CD4-positive, alpha-beta T cell treated with Interleukin-1 beta for 1 hour (primary cell): Measurements from ENCODE around the gene TOM1L2.
A peak's percentile ranks its signal among the peaks of the same experiment; 100 is the strongest.

Experiments used
- DNase-seq, 2 donors: peaks; one replicate each; pipeline ENCODE4 v3.0.0-alpha.2; 2020 to 2022

Gene TOM1L2

DNA sequence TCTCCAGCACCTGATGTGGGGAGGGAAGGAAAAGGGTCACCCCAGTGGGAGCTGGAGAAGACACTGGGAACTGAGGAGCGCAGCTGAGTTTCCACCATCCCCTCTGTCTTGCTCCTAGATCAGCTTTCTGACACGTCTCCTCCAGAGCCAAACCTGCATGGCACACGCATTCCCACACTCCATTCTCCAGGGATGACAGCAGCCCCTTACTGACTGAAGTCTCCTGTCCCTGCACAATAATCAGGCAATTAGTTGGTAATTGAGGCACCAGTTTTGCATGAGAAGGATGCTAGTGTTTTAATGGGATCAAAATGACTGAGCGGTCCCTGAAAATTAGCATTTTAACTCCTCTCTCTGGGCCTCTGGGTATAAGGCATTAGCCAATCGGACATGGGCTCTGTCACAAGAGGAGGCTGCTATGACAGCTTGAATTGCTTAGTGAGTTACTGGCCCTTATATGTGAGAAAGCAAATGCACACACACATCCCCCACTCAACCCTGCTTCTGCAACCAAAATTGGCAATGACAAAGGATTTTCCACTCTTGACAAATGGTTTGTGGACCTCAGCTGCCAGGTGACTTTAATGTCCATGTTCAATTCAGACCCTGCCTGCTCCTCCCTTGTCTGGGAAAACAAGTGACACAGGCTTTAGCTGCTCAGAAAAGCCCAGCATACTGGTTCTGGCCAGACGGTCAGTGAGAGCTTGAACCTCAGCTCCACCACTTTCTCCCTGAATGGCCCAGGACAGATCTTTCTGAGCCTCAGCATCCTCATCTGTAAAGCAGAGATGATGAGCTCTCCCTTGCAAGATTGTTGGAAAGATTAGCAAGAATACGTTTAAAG lies 78.2 kb downstream of the TOM1L2 start:
- DNase-seq = no peak

DNA sequence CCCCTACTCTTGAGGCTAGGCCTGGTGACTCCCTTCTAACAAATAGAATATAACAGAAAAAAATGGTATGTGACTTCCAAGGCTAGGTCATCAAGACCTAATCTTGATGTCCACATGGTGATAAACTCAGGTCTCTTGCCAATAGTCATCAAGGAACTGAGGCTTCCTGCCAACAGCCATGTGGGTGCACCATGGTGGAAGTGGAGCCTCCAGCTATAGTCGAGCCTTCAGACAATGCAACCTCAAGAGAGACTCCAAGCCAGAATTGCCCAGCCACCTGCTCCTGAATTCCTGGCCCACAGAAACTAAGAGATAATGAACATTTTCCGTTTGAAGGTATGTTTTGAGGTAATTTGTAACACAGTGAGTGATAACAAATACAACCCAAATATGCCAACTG lies 79.5 kb downstream of the TOM1L2 start:
- no peak for DNase-seq

- DNase-seq = no peak
Observed at GRCh38 chr17:17892009-17892408, 80.2 kb downstream of the TOM1L2 start.

DNA sequence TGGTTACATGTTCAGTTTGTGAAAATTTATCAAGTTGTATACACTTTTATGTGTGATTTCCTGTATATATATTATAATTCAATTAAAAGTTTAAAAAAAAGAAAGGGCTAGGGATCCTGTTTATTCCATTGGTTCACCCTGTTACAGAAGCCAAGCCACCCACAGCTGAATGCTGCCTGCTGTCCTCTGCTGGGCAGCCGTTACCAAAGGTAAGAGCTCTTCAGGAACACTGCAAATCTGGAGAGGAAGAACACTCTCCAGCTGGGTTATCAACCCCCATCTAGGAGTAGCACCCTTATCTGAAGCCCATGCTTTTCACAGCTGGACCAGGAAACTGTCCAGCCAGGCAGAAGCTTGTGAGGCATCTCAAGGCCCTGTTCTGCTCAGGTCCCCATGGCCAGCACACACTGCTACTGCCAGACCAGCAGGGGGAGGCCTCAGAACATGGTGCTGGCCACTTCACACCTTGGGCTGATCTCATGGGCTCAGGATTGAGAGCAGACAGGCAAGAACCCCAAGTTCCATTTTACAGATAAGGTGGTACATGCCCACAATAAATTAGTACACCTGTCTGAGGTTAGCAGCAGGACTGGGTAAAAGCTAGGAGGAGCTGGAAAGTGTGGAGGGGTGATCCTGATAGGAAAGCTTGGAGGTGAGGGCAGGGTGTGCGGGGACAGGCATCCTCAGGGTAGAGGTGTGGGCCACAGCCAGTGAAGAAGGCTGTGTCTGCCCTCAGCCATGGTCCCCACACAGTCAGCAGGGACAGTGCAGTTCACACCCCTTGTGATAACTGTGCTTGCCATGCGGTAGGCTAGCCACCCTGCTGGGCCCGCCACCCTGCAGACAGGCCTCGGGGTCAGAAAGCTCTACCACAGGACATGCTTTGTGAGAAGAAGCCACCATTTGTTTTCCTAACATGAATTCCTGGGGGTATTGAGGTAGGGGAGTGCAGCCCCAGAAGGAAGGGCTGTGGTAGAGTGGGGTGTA lies 81.1 kb downstream of the TOM1L2 start:
- DNase-seq = peak; percentile 50 to 53

DNA sequence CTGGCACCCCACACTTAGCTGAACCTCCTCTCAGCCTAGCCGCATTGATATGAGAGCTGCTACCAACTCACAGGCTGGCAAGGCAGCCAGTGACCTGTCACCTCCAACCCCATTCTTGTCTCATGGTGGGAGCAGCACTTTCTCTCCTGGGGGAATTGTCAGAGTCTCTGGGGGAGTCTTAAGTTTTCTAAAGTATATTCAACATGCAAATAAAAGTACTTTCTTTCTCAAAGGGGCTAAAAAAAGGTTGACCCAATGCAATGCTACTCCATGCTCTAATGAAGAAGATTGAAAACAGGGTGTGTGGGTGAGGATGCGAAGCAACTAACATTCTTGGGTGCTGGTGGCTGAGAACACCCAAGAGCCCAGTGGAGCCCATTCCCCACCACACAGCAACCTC lies 82.3 kb downstream of the TOM1L2 start:
- no peak for DNase-seq

- DNase-seq = no peak
Observed at GRCh38 chr17:17888821-17889220, 83.4 kb downstream of the TOM1L2 start.

DNA sequence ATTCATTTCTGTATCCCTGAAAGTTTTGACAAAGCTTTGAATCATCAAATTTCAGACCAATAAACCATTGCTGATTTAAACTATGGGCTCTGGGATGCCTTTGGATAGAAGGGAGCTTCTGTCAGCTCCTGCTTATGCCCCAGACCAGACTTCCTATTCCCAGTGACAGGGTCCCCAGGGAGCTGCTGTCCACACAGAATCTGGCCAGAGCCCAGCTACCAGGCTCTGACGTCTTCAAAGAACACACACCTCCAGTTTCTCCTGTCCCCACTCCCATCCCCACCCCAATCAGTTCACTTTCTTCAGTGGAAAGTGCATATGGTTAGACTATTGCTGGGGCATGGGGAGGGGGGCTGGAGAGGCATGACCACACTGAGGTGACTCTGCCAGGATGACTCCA lies 83.8 kb downstream of the TOM1L2 start:
- DNase-seq = no peak

- no peak for DNase-seq
Observed at GRCh38 chr17:17887752-17888304, 84.4 kb downstream of the TOM1L2 start.

DNA sequence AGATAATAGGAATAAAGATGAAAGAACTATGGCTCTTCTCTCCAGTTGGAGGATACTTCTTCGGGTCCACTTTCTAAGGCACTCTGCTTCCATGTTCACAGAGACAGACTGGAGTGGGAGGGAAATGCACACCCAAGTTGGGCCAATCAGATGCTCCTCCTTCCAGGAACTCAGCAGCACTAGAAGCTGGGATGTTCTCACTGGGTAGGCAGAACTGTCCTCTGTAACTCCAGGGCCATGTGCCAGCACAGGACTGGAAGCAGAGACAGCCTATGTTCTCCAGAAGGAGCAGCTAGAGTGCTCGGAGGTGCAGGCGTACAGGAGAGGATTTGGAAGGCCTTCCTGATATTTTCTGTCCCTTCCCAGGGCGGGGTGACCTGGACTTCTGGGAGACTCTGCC lies 85.5 kb downstream of the TOM1L2 start:
- no peak for DNase-seq

GRCh38 chr17:17886226-17886625 lies 86.0 kb downstream of the TOM1L2 start:
- no peak for DNase-seq

DNA sequence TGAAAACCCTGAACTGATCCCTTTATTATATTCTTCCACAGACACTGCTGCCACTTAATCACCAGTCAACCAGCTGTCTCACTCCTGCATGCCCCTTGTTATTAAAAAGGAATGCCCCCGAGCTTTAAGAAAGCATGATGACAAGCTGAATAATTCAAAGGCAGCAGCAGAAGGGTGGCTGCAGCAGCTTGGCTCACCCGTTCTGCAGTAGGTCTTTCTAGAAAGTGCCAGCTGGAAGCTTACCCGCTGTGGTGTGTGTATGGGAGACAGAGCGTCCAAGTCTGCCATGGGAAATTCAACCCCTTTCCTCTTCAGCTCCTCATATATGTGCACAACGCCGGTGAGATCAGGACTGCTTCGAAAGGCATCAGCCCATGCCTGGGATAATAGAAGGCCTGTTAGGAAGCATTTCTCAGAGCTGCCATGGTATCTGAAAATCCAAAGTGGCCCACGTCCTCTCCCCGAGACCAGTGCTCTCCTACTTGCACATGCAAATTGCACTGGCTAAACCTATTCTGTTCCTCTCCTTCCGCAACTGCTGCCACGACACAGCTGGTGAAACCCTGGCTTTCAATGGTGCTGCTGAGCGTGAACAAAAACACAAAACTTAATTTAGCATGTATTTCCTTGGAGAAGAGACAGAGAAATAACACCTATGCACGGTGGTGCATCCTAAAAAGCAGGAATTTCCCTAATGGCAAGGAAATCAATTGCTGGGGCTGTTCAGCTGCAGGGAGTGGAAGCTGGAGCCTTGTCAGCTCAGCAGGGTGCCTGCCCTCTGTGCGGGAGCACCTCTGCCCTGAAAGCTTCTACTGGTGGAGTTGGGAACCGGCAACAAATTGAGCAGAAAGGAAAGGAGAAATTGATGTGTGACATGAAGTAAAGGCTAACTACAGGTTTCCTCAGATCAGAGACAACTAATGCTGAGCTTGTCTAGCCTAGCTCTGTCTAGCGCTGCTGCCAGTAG lies 87.5 kb downstream of the TOM1L2 start:
- DNase-seq = no peak

DNA sequence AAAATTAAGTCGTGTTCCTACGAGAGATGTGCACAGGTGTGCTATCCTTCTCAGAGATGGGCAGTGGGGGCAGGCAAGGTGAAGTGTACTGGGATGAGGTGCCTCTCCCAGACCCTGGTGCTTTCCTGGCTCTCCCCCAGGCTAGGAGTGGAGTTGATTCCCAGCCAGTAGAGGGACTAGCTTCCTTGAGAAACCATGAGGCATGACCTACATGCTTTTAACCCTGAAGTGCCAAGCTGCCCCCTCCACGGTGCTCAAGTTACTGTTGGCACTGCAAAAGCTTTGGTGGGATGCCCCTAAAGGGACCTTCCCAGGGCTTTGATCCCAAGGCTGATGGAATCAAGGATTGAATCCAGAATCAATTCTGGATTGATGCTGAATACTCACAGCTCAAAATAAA lies 88.4 kb downstream of the TOM1L2 start:
- DNase-seq = no peak

GRCh38 chr17:17882082-17882581 lies 90.1 kb downstream of the TOM1L2 start:
- no peak for DNase-seq

DNA sequence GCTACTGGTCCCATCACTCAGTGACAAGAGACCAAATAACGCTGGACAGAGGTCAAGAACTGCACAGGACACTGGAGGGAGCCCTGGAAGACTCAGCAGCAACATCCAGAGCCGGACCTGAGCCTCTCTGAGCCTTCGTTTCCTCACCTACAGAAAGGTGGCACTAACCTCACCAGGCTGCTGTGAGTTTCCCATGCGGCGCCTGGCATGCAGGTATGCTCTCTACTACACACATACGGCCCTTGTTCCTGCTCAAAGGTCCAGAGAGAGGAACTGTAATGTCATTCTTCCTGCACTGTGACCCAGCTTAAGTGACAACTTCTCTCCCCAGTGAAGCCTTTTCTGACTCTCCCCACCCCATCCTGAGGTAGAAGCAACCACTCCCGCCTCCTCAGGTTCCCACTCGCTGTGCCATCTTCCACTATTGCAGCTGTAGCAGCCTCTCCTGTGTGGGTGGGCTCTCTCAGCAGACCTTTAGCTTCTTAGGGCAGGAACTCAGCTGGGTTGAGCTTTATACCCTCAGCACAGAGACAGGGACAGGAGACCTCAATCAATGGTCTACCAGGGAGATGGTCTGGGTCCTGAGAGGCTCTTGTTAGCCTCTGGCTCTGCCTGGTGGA lies 91.5 kb downstream of the TOM1L2 start:
- DNase-seq = no peak

DNA sequence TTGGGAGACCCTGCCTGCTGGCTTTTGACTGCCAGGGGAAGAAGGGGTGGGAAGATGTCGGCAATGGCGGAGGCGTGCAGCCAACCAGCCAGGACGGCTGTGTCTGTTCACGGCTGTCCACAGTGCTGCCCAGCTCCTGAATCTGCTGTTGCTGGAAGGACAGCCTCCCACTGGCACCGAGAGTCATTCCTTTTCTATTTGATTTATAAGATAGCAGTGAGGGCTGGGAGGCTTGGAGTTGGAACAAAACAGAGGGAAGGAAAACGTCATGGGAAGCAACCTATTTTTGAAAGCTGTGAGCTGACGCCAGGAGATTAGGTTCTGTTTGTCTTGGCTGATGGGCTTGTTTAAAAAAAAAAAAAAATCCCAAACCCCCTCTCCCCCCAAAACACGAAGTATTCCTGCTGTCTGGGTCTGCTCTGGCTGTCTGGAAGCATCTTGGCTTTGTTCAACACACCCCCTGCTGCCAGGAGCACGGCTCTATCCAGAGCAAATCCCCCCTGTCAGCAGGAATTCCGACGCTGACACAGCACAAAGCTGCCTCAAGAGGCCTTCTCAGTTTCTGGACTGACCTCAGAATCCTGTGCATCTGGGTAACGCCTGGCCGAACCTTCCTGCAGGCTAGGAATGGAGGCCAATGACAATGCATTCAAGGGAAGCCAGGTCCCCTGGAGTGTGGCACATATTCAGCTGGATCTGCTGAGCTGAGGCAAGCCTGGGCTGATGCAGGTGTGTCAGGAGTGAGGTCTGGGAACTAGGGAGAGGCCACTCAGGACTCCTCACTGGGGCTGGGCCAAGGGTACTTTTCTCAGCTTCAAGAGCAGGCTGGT lies 94.5 kb downstream of the TOM1L2 start:
- no peak for DNase-seq

- no peak for DNase-seq
Observed at GRCh38 chr17:17876959-17877528, 95.2 kb downstream of the TOM1L2 start.

DNA sequence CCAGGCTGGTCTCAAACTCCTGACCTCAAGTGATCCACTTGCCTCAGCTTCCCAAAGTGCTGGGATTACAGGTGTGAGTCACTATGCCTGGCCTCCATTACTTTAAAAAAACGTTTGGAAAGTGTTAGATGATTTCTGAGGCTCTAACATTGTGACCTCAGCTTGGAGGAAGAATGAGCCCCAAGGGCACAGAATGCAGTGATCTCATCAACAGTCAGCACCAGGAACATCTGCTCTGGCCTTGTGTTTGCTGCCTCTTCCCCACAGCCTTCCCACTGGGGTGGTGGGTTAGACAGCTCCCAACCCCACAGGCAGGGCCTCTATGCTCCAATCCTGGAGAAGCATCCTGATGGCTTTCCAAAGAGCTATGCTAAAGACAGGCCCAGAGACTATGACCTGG lies 97.7 kb downstream of the TOM1L2 start:
- no peak for DNase-seq

DNA sequence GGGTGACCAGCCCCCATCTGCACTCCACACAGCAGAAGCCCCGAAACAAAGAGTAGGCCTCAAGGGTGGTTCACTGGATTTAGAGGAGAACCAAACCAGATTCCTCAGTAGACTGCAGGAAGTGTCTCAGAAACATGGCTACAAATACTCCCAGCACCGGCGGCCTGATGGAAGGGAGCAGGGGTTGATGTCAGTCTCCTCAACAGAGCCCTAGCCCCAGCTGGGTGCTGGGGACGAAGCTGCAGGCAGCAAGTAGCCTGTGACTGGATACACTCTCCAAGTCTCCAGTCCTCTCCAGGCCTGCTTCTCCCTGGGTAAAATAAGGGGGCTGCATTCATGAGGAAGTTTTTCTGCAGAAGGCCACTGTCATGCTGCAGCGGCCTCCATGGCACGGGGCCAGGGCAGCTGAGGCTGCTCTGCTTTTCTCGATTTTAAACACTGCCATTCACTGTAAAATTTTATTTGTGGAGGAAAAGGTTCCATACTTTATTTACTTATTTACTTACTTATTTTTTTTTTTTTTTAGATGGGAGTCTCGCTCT lies 98.7 kb downstream of the TOM1L2 start:
- DNase-seq = no peak

- no peak for DNase-seq
Observed at GRCh38 chr17:17872547-17873345, 99.5 kb downstream of the TOM1L2 start.
